Measurements from ENCODE around the gene ELAVL1.

The ELAVL1 gene

DNA sequence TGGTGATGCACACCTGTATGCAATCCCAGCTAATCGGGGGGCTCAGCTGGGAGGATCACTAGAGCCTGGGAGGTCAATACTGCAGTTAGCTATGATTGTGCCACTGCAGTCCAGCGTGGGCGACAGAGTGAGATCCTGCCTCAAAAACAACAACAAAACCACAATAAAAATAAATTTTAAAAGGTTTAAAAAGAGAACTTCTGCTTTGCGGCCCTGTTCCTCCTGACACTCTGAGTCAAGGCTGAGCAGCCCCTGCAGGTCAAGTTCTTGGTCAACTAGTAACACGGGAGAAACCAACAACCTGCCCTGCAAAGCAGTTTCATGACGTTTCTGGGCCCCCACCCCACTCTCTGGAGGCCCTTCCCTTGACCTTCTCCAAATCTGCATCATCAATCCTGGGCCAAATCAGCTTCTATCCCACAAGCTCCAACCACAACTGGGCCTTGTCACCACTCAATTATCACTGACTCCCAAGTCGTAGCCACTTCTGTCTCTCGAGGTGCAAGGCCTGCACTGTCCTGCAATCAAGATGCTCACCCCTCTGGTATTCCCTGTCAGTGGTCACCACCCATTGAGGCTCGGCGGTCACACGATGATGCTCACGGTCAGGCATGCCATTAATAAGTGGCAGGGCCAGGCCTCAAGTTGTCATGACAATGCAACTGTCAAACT is 7.5 kb downstream of the ELAVL1 start:
- H3K4me3 ChIP-seq (ENCODE audit: low read depth, low read length), result no peak overlapping the region
- TF ChIP-seq, protein P1, sequence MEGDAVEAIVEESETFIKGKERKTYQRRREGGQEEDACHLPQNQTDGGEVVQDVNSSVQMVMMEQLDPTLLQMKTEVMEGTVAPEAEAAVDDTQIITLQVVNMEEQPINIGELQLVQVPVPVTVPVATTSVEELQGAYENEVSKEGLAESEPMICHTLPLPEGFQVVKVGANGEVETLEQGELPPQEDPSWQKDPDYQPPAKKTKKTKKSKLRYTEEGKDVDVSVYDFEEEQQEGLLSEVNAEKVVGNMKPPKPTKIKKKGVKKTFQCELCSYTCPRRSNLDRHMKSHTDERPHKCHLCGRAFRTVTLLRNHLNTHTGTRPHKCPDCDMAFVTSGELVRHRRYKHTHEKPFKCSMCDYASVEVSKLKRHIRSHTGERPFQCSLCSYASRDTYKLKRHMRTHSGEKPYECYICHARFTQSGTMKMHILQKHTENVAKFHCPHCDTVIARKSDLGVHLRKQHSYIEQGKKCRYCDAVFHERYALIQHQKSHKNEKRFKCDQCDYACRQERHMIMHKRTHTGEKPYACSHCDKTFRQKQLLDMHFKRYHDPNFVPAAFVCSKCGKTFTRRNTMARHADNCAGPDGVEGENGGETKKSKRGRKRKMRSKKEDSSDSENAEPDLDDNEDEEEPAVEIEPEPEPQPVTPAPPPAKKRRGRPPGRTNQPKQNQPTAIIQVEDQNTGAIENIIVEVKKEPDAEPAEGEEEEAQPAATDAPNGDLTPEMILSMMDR (IDR thresholded peaks at IDR 0.05; ENCODE audit: insufficient read depth, low read length, missing control alignments), result no peak
- CTCF ChIA-PET, result interaction anchor here (0.9 to 9.3 kb wide), 5 partner anchors 9 to 243 kb away, joined by 3 to 103 read pairs (median 8); partner anchors contain the start of gene TIMM44
- POLR2A ChIA-PET, result no interaction called here
- DNase-seq (ENCODE audit: low read depth, low spot score), result no peak

DNA sequence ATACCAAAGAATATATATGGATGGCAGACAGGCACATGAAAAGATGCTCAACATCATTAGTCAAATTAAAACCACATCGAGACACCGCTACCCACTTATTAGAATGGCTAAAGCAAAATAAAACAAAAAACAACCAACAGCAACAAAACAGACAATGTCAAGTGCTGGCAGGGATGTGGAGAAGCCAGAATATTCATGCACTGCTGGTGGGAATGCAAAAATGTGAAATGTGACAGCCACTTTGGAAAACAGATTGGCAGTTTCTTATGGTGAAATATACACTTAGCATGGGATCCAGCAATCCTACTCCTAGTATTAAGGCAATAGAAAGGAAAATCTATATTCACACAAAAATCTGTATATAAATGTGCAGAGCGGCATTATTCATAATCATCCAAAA is 8.6 kb downstream of the ELAVL1 start:
- CTCF ChIA-PET, result no interaction called here
- H3K4me3 ChIP-seq (ENCODE audit: low read depth, low read length), result no peak overlapping the region
- no peak for DNase-seq (ENCODE audit: low read depth, low spot score)
- TF ChIP-seq, protein P1 (IDR thresholded peaks at IDR 0.05; ENCODE audit: insufficient read depth, low read length, missing control alignments), result no peak
- POLR2A ChIA-PET, result no interaction called here

DNA sequence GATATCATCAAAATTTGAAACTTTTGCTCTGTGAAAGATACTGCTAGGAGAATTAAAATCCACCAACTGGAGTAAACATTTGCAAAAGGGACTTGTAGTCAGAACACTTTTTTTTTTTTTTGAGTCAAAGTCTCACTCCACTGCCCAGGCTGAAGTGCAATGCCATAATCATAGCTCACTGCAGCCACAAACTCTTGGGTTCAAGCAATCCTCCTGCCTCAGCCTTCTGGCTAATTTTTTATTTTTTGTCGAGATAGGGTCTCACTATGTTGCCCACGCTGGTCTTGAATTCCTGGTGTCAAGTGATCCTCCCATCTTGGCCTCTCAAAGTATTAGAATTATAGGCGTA is 9.7 kb downstream of the ELAVL1 start:
- CTCF ChIA-PET, result interaction anchor here (0.6 to 1.8 kb wide), 3 partner anchors 10 to 307 kb away, joined by 3 to 10 read pairs (median 6); partner anchors contain the start of gene ELAVL1
- no peak overlapping the region for H3K4me3 ChIP-seq (ENCODE audit: low read depth, low read length)
- DNase-seq (ENCODE audit: low read depth, low spot score), result no peak
- POLR2A ChIA-PET, result no interaction called here
- TF ChIP-seq, protein P1 (IDR thresholded peaks at IDR 0.05; ENCODE audit: insufficient read depth, low read length, missing control alignments), result no peak

DNA sequence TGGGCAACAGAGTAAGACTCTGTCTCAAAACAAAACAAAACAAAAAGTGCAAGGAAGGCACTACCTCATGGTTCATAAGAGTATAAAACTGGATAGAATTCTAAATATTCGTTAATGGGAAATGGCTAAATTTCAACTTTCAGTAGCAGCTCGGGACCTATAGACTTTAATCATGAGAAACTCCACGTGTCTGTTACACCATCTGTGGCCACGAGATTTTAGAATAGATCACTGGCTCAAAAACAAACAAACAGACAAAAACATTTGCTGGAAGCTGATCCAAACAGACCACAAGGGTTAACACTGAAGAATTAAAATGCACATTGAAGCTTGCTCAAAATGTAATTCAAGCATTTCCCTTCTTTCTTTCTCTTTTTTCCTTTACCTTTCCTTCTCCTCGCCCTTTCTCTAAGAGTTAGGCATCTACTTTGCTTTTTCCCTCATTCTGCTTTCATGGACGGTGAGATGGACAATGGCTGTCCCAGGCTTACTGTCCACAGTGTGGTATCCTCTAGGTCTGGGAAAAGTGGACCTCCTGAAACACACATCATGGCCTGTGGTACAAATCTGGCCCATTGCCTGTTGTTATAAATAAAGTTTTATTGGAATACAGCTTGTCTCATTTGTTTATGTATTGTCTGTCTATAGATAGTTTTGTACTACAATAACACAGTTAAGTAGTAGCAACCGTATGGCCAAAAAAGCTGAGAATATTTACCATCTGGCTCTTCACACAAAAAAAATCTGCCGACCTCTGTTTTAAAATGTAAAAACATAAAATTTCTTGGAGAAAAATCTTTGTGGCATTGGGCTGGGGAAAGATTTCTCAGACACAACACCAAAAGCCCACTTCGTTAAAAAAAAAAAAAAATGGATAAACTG is 10.3 kb downstream of the ELAVL1 start:
- ChIA-PET CTCF (interaction anchor here (0.6 to 1.8 kb wide), 4 partner anchors 8 to 308 kb away, joined by 3 to 10 read pairs (median 5); partner anchors contain the start of gene ELAVL1), POLR2A (no interaction called here)
- no peak overlapping the region for H3K4me3 ChIP-seq (ENCODE audit: low read depth, low read length)
- TF ChIP-seq, protein P1 (IDR thresholded peaks at IDR 0.05; ENCODE audit: insufficient read depth, low read length, missing control alignments), result no peak
- DNase-seq (ENCODE audit: low read depth, low spot score), result no peak

DNA sequence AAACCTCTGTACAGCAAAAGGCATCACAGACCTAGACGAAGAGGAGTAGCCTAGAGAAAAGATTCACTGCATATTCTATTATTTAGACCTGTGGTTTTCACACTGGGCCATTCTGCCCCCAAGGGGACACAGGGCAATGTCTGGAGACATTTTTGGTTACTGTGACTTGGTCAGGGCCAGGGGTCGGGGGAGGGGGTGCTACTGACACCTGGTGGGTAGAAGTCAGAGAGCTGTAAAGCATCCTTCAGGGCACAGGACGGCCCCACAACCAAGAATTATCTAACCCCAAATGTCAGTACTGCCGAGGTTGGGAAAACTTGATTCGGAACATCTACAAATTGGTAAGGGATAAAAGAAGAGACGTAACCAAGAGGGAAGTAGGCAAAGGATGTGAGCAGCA is 11.3 kb downstream of the ELAVL1 start:
- no peak overlapping the region for H3K4me3 ChIP-seq (ENCODE audit: low read depth, low read length)
- ChIA-PET POLR2A (no interaction called here), CTCF (interaction anchor here (1.8 kb wide), 1 partner anchor 24 kb away, joined by 10 read pairs; no protein-coding TSS in a partner anchor)
- DNase-seq (ENCODE audit: low read depth, low spot score), result no peak
- TF ChIP-seq, protein P1 (IDR thresholded peaks at IDR 0.05; ENCODE audit: insufficient read depth, low read length, missing control alignments), result no peak

DNA sequence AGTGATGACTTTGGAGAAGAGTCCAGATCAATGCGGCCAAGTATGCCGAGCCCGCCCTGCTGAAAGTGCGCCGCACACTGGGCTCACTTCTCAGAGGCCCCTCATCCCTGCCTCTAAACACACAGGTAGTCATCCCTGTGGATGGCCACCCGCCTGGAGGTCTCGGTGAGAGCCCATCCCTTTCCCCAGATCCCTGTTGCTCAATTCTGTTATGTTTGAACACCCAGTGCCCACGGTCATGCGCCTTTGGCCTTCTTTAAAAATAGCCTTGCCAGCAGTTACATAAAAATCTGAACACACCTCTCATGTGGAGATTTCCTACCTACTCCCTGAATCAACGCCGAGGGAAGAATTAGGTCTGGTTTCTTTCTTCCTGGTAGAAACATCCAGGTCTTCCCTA is 11.9 kb downstream of the ELAVL1 start:
- TF ChIP-seq, protein P1 (IDR thresholded peaks at IDR 0.05; ENCODE audit: insufficient read depth, low read length, missing control alignments), result no peak
- ChIA-PET CTCF (interaction anchor here (7.1 kb wide), 1 partner anchor 9 kb away, joined by 56 read pairs; no protein-coding TSS in a partner anchor), POLR2A (no interaction called here)
- H3K4me3 ChIP-seq (ENCODE audit: low read depth, low read length), result no peak overlapping the region
- no peak for DNase-seq (ENCODE audit: low read depth, low spot score)

Data from AG04449 (cell line).